IgD-negative memory B cell (primary cell): ENCODE data around the gene MYLK2. TPM values are rescaled to one million over a fixed set of nuclear protein-coding genes. Genes with fewer than 3 reads are reported as not detected.

Experiments
- polyA plus RNA-seq: library from polyadenylated mRNA; unstranded; fragments of 300-500 nt; fragmentation: Illumina TruSeq; gene quantifications from one replicate; pipeline ENCODE4 v1.2.3, GENCODE V29; 2021

The MYLK2 gene
- polyA plus RNA-seq, 1 donor from 2014 or later: not detected

Other genes starting within 250 kb of the MYLK2 start
- 2.2 TPM for gene ID1, start 214.1 kb upstream of the MYLK2 start, polyA plus RNA-seq
- gene COX4I2, start 181.4 kb upstream of the MYLK2 start, polyA plus RNA-seq: 0.38 TPM
- gene BCL2L1, start 96.5 kb upstream of the MYLK2 start, polyA plus RNA-seq: 9.8 TPM
- gene TPX2, start 80.1 kb upstream of the MYLK2 start, polyA plus RNA-seq: 0.49 TPM
- not detected for gene FOXS1, start 26.2 kb downstream of the MYLK2 start, polyA plus RNA-seq
- gene DUSP15, start 51.2 kb downstream of the MYLK2 start, polyA plus RNA-seq: not detected
- gene TTLL9, start 51.3 kb downstream of the MYLK2 start, polyA plus RNA-seq: not detected
- gene PDRG1, start 132.7 kb downstream of the MYLK2 start, polyA plus RNA-seq: 26.5 TPM
- not detected for gene XKR7, start 148.8 kb downstream of the MYLK2 start, polyA plus RNA-seq
- gene CCM2L, start 191.1 kb downstream of the MYLK2 start, polyA plus RNA-seq: not detected
- 52.0 TPM for gene HCK, start 232.9 kb downstream of the MYLK2 start, polyA plus RNA-seq